Natural killer cell treated with Interleukin-12 subunit alpha and Interleukin-12 subunit beta and Interleukin-15 and Interleukin-18, amount 100 ng/mL, for 72 hours (primary cell): ENCODE results near the gene FAM217B. TPM values are rescaled to one million over a fixed set of nuclear protein-coding genes. Genes with fewer than 3 reads are reported as not detected.
"Not testable (repeated sequence)": the region's sequence is repeated elsewhere in the genome, so short reads cannot be mapped to it uniquely, and the experiment has no call there.

ENCODE experiments used
- ATAC-seq, 2 donors: fragments of 150-1000 bp; cut with Tn5 transposase in 1 of 2; sonication (Bioruptor Pico), chemical (Tn5 transposase) in 1 of 2; 2 replicates each; pipeline ENCODE4 v1.10.0; 2021
- DNase-seq: peaks from one replicate; pipeline ENCODE4 v3.0.0; 2022; ENCODE audit warnings: low spot score
- H3K27ac Mint-ChIP-seq, 2 donors: 1 replicate in 1 of 2; 2 replicates in 1 of 2; pipeline ENCODE4 v1.8.0; 2022; ENCODE audit warnings: mixed read lengths in 2 of 2, mild to moderate bottlenecking in 1 of 2, moderate library complexity in 1 of 2
- H3K27me3 Mint-ChIP-seq, 2 donors: 1 replicate in 1 of 2; 2 replicates in 1 of 2; pipeline ENCODE4 v1.8.0; 2022; ENCODE audit warnings: mixed read lengths in 2 of 2
- H3K36me3 Mint-ChIP-seq: one replicate; pipeline ENCODE4 v1.8.0; 2022; ENCODE audit warnings: mixed read lengths
- H3K4me1 Mint-ChIP-seq, 2 donors: 1 replicate in 1 of 2; 2 replicates in 1 of 2; pipeline ENCODE4 v1.8.0; 2022; ENCODE audit warnings: low read depth in 2 of 2, mixed read lengths in 2 of 2, mild to moderate bottlenecking in 1 of 2
- H3K4me3 Mint-ChIP-seq: one replicate; pipeline ENCODE4 v1.8.0; 2022; ENCODE audit warnings: mixed read lengths
- H3K9me3 Mint-ChIP-seq: 2 replicates; pipeline ENCODE4 v1.8.0; 2022; ENCODE audit warnings: mixed read lengths
- total RNA-seq, 2 donors: library from RNA; stranded (reverse); gene quantifications; one replicate each; pipeline ENCODE4 v1.2.3, GENCODE V29; 2022

The FAM217B gene
- total RNA-seq, 2 donors from 2014 or later = 27.7 to 31.7 TPM

DNA sequence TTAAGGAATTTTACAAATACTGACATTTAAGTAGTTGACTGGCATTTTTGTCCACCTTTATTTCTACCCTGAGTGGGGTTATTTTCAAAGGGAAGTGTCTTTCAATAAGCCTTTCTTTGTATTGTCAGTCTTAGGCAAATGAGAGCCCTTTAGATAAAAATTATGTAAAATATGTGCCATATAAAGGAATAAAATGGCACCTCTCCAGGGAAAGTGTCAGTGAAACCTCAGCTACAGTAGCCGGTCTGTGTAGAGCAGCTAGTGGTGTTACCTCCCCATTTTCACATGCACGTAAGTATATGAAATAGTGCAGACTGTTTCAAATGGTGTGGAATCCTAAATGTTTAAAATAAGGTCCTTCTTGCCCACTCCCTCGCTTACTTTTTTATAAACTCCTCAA is 5.0 kb downstream of the FAM217B start:
- peaks cover 20 to 21% of the 10 kb centered on the region in 2 donors for H3K4me1 Mint-ChIP-seq
- H3K4me3 Mint-ChIP-seq = no peak overlapping the region
- no peaks in the 10 kb centered on the region for H3K27me3 Mint-ChIP-seq
- no peaks in the 10 kb centered on the region for H3K9me3 Mint-ChIP-seq
- no peak overlapping the region for H3K27ac Mint-ChIP-seq
- DNase-seq (no peak), ATAC-seq (no peak)
- peaks cover 8% of the 10 kb centered on the region for H3K36me3 Mint-ChIP-seq

DNA sequence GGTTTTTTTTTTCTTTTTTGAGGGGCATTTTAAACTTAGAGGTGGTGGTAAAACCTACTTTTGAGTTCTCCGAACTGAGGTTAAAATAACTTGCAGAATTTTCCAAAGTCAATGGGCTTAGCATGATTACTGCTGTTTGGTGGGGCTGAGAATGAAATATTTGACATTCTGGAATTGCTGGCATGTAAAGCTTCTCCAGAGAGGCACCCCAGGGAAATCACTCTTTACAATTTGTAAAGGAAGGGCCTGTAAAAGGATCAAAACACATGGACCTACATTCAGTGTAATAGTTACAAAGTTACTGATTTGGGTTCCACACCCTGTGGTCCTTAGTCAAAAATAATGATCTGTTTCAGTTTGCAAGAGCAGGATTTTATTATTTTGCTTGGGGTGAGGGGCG is 5.5 kb downstream of the FAM217B start:
- H3K4me1 Mint-ChIP-seq = peaks cover 17 to 21% of the 10 kb centered on the region in 2 donors
- H3K36me3 Mint-ChIP-seq = peaks cover 8% of the 10 kb centered on the region
- ATAC-seq (no peak), DNase-seq (no peak)
- no peaks in the 10 kb centered on the region for H3K27me3 Mint-ChIP-seq
- no peaks in the 10 kb centered on the region for H3K9me3 Mint-ChIP-seq
- H3K4me3 Mint-ChIP-seq = no peak overlapping the region
- no peak overlapping the region for H3K27ac Mint-ChIP-seq

DNA sequence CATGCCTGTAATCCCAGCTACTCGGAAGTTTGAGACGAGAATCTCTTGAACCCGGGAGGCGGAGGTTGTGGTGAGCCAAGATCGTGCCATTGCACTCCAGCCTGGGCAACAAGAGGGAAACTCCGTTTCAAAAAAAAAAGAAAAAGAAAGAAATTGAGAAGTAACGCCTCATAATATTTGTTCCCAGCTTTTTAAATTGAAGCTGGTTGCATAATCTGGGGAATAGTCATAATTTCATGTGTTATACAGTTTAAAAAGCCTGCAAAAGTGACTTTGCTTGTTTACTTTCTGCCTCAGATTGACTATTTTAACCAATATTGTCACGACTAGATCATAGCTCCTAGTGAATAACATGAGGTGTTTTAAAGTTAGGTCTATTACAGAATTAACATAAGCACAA is 7.2 kb downstream of the FAM217B start:
- Mint-ChIP-seq H3K9me3 (no peaks in the 10 kb centered on the region), H3K27ac (no peak overlapping the region), H3K27me3 (no peaks in the 10 kb centered on the region), H3K4me1 (peaks cover 8 to 11% of the 10 kb centered on the region in 2 donors), H3K36me3 (peaks cover 8% of the 10 kb centered on the region), H3K4me3 (no peak overlapping the region)
- no peak for ATAC-seq
- DNase-seq = no peak

DNA sequence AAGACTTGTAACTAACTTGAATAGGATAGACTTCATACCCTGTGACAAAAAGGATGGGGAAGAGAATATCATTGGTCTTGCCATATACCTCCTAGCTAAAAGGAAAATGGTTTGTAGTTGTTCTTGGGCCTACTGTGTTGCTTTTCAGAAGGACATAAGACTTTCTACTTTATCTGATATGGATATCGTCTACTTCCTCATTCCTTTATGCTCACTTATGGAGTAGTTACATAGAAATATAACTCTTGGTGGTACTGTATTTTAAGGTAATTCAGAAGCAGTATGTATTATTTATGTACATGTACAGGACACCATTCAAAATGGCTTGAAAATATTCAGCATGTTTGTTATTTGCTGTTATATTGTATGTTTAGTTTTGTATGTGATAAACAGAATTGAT is 8.0 kb downstream of the FAM217B start:
- peak overlapping the region; percentile 78 to 91 for H3K27ac Mint-ChIP-seq
- H3K4me1 Mint-ChIP-seq = peaks cover 8 to 11% of the 10 kb centered on the region in 2 donors
- no peak overlapping the region for H3K4me3 Mint-ChIP-seq
- H3K27me3 Mint-ChIP-seq = no peaks in the 10 kb centered on the region
- DNase-seq = no peak
- ATAC-seq = no peak
- H3K36me3 Mint-ChIP-seq = peaks cover 8% of the 10 kb centered on the region
- no peaks in the 10 kb centered on the region for H3K9me3 Mint-ChIP-seq

DNA sequence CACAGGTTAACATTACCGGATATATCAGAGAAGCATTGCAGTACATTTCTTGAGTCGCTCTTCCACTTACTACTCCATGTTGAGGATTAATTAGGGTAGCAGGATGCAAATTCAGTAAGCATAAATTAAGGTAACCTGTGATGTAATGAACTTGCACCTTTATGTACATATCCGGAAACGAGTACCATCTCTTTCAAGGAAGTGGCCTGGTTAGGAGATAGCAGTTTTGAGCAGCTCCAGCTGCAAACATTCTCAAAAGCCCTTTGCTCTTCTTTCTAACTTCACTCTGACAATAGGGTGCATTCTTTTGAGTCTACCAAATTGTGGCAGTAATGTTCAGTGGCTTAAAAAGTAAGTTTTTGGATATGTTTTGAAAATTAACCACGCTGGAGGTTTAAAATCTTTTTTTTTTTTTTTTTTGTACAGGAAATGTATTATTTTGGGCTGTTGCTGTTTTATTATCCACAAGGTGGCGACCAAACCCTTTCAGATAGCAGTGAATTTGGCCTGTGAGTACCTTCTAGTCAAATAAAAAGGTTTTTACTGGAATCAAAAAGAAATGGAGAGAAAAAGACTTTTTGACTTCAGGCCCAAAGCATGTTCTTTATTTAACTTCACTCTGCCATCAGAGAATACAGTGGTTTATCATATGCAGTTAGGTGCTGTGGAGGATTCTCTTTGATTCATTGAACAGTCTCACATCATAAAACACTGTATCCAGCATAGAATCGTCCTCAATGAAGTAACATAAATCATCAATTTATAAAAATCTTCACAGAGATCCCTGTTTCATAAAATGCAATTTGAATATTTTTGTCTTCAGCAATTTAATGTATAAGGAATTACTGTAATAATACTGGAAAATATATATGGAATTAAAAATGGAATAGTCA is 8.9 kb downstream of the FAM217B start:
- ATAC-seq (peak in 1 of 2 donors; percentile 64), DNase-seq (no peak)
- H3K4me1 Mint-ChIP-seq = peaks cover 8 to 11% of the 10 kb centered on the region in 2 donors
- peak overlapping the region; percentile 78 to 91 for H3K27ac Mint-ChIP-seq
- peak overlapping the region; percentile 58 for H3K4me3 Mint-ChIP-seq
- H3K36me3 Mint-ChIP-seq = peaks cover 8% of the 10 kb centered on the region
- no peaks in the 10 kb centered on the region for H3K9me3 Mint-ChIP-seq
- no peaks in the 10 kb centered on the region for H3K27me3 Mint-ChIP-seq

DNA sequence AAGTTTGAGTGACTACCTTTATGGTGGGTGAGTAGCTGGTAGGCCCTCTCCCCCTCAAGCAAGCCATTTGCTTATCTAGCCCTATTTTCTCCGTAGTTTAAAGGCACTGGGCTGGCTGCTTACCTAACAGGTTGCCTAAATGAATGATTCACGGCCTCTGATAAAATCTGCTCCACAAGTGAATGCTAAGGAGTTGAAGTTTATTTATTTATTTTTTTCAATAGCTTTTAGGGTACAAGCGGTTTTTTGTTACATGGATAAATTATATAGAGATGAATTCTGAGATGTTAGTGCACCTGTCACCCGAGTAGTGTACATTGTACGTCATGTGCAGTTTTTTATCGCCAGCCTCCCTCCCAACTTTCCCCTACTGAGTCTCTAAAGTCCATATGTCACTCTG is 9.7 kb downstream of the FAM217B start:
- H3K27ac Mint-ChIP-seq = no peak overlapping the region
- no peaks in the 10 kb centered on the region for H3K9me3 Mint-ChIP-seq
- H3K27me3 Mint-ChIP-seq = no peaks in the 10 kb centered on the region
- DNase-seq (no peak), ATAC-seq (no peak)
- H3K4me1 Mint-ChIP-seq = peaks cover 8 to 11% of the 10 kb centered on the region in 2 donors
- H3K4me3 Mint-ChIP-seq = no peak overlapping the region
- H3K36me3 Mint-ChIP-seq = no peaks in the 10 kb centered on the region

DNA sequence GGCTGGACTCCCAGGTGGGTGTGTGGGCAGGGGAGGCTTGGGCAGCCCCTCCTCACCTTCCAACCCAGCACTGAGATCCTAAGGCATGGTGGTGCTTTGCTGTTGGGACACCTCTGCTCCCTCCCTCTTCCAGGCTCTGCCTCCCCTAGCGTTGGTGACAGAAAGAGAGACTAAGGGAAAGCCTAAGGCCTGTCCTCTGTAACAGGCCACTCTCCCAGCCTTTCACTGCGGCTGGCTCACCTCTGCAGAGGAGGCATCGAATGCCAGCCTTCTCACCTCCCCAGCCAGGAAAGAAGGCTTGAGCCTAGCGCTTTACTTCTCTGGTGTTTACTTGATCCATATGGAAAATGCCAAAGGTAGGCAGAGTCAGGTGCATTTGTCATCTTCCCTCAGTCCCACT is 14.5 kb downstream of the FAM217B start:
- DNase-seq = no peak
- H3K9me3 Mint-ChIP-seq = no peaks in the 10 kb centered on the region
- H3K27me3 Mint-ChIP-seq = no peaks in the 10 kb centered on the region
- no peak overlapping the region for H3K4me3 Mint-ChIP-seq
- ATAC-seq = no peak
- H3K36me3 Mint-ChIP-seq = no peaks in the 10 kb centered on the region
- H3K4me1 Mint-ChIP-seq = no peaks in the 10 kb centered on the region
- no peak overlapping the region for H3K27ac Mint-ChIP-seq

DNA sequence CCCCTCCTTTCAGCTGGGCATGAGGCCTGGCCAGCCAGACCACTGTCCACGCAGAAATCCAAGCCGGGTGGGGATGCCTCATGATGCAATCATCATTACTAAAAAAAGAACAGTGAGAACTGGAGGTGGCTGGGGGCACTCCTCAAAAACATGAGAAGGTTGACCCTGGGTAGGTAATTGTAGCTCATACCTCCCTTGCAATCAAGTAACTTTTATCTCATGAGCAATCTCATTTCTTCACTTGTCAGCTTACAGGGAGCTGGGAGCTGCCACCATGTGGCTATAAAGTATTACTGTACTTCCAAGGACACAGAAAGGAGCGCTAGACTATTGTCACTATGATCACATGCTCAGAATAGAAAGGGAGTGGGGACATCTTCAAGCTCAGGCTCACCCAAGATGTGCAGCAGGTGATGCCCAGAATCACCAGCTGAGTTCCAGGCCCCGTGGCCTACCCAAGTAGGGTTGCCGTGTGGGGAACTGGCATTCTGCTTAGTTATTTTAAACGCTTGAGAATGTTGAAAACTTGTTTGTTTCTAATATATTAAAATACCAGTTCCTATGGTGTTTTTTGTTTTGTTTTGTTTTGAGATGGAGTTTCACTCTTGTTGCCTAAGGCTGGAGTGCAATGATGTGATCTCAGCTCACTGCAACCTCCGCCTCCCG is 15.1 kb downstream of the FAM217B start:
- ATAC-seq (no peak), DNase-seq (no peak)
- no peaks in the 10 kb centered on the region for H3K4me1 Mint-ChIP-seq
- H3K9me3 Mint-ChIP-seq = no peaks in the 10 kb centered on the region
- H3K36me3 Mint-ChIP-seq = no peaks in the 10 kb centered on the region
- H3K4me3 Mint-ChIP-seq = no peak overlapping the region
- H3K27ac Mint-ChIP-seq = no peak overlapping the region
- H3K27me3 Mint-ChIP-seq = no peaks in the 10 kb centered on the region

DNA sequence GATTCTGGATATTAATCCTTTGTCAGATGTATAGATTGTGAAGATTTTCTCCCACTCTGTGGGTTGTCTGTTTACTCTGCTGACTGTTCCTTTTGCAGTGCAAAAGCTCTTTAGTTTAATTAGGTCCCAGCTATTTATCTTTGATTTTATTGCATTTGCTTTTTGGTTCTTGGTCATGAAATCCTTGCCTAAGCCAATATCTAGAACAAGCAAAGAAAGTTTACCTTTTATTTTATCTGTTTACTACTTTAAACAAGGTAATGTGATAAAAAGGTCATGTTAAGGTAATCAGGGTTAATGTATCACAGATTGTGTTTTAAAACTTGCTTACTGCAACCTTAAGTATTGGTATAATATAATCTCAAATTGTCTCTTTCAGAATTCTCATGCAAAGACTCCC is 17.4 kb downstream of the FAM217B start:
- not testable (repeated sequence) for H3K4me3 Mint-ChIP-seq, DNase-seq, H3K27me3 Mint-ChIP-seq, ATAC-seq, H3K9me3 Mint-ChIP-seq, H3K36me3 Mint-ChIP-seq, H3K4me1 Mint-ChIP-seq, H3K27ac Mint-ChIP-seq

DNA sequence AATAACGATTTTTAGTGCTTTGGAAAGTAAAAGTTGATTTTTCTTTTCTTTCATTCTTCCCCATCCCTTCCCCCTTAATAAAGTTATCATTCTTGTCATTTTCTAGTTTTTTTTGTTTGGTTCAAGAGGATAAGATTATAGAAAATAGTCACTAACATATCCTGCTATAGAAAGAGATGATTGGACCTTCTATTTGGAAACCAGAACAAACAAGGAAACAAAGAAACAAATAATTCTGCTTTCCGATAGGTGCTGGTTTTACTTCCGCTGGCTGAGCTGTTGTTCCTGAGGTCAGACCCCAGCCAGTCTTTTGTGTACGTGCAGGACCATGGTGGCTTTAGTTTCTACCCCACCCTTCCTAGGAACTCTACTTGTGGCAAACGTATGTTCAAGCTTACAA is 17.9 kb downstream of the FAM217B start, which contains the start of gene CDH26:
Gene CDH26, plus strand, starts transcription at position 301 of the 400 bp plus-strand sequence. CDS start 304 bp downstream, outside the sequence.
- Mint-ChIP-seq H3K36me3 (no peaks in the 10 kb centered on the region), H3K9me3 (no peaks in the 10 kb centered on the region), H3K4me1 (no peaks in the 10 kb centered on the region), H3K4me3 (no peak within 1 kb of the TSS), H3K27me3 (no peaks in the 10 kb centered on the region), H3K27ac (no peak within 1 kb of the TSS)
- ATAC-seq (no peak), DNase-seq (no peak)

DNA sequence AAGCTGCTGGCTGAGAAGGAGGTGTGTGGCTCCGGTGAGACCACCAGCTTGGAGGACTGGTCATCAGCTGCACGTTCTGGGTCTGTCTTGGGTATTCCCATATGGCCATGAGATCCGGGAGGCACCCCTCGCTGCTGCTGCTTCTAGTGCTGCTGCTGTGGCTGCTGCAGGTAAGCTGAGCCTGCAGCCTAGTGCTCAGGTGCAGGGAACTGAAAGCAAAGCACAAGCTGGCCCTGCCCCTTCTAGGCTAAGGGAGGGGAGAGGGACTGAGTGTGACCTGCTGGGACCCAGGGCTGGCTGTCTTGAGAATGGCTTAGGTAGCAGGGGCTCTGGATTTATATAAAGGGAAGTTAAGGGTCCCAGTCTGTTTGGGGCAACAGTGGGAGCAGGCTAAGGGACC is 18.4 kb downstream of the FAM217B start:
- H3K27me3 Mint-ChIP-seq = no peaks in the 10 kb centered on the region
- H3K27ac Mint-ChIP-seq = no peak overlapping the region
- H3K4me3 Mint-ChIP-seq = no peak overlapping the region
- ATAC-seq = no peak
- H3K4me1 Mint-ChIP-seq = no peaks in the 10 kb centered on the region
- no peak for DNase-seq
- no peaks in the 10 kb centered on the region for H3K36me3 Mint-ChIP-seq
- H3K9me3 Mint-ChIP-seq = no peaks in the 10 kb centered on the region

DNA sequence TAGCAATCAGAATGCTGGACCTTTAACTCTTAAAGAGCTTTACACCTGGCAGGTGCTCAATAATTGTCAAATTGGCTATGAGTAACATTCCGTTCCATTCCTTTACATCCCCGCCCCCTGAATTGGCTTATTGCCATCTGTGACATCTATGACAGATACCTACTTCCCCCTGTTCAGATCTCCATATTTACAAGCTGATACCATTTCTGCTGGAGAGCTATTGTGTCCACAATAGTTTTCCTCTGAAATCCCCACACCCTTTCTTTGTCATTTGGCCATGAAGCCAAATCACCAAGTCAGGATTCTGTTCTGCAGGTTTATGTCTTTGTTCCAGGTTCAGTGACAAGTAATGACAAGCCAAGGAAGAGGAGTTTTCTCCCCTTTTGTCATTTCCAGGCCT is 21.2 kb downstream of the FAM217B start:
- H3K9me3 Mint-ChIP-seq = no peaks in the 10 kb centered on the region
- DNase-seq = no peak
- no peak overlapping the region for H3K4me3 Mint-ChIP-seq
- ATAC-seq = no peak
- H3K36me3 Mint-ChIP-seq = no peaks in the 10 kb centered on the region
- no peak overlapping the region for H3K27ac Mint-ChIP-seq
- H3K4me1 Mint-ChIP-seq = no peaks in the 10 kb centered on the region
- no peaks in the 10 kb centered on the region for H3K27me3 Mint-ChIP-seq

DNA sequence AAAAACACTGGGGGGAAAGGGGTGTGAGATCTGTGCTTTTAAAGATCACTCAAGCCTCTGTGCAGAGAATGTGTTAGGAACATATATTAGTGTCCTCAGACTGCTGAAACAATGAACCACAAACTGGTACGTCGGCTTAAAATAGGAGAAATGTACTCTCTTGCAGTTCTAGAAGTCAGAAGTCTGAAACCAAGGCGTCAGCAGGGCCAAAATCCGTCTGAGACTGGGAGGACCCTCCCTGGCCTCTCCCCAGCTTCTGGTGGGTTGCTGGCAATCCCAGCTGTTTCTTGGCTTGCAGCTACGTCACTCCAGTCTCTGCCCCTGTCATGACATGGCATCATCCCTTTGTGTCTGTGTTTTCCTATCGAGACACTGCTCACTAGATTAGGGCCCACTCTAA is 22.0 kb downstream of the FAM217B start:
- no peak for DNase-seq
- no peaks in the 10 kb centered on the region for H3K9me3 Mint-ChIP-seq
- no peaks in the 10 kb centered on the region for H3K27me3 Mint-ChIP-seq
- H3K4me3 Mint-ChIP-seq = no peak overlapping the region
- no peak for ATAC-seq
- H3K27ac Mint-ChIP-seq = no peak overlapping the region
- H3K36me3 Mint-ChIP-seq = no peaks in the 10 kb centered on the region
- no peaks in the 10 kb centered on the region for H3K4me1 Mint-ChIP-seq

DNA sequence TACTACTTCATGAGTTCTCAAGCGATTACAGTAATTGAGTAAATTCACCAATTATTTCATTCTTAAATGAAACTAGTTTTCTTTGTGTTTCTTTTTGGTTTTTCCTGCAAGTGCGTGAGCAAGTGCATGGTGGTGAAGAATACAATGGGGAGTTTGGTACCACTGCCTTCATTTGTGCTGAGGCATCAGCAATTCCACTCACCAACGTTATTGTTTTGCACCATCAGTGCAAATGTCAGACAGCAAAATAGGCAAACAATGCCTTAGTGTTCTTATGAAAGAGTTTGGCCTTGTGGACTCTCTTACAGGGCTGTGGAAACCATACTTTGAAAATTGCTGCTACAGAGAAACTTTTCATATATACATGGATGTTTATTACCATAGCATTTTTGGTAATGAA is 26.2 kb downstream of the FAM217B start:
- DNase-seq (no peak), ATAC-seq (no peak)
- H3K27me3 Mint-ChIP-seq = no peaks in the 10 kb centered on the region
- H3K4me1 Mint-ChIP-seq = no peaks in the 10 kb centered on the region
- H3K36me3 Mint-ChIP-seq = no peaks in the 10 kb centered on the region
- no peaks in the 10 kb centered on the region for H3K9me3 Mint-ChIP-seq
- no peak overlapping the region for H3K27ac Mint-ChIP-seq
- no peak overlapping the region for H3K4me3 Mint-ChIP-seq
